Peyer's patch (tissue), 4 donors: ENCODE data around the gene TMC5. TPM values are rescaled to one million over a fixed set of nuclear protein-coding genes. Genes with fewer than 3 reads are reported as not detected.
"Not testable (repeated sequence)": the region's sequence is repeated elsewhere in the genome, so short reads cannot be mapped to it uniquely, and the experiment has no call there.

Experiments
- DNase-seq, 3 donors: peaks; one replicate each; pipeline ENCODE4 v3.0.0-alpha.2; 2017 to 2019
- H3K27ac ChIP-seq, 4 donors: fragments of 200-600 bp; sonication (generic); one replicate each; pipeline ENCODE4 v1.5.1; 2016 to 2019
- H3K27me3 ChIP-seq, 2 donors: fragments of 200-600 bp; sonication (generic); one replicate each; pipeline ENCODE4 v1.5.1; 2019
- H3K36me3 ChIP-seq, 3 donors: fragments of 200-600 bp; sonication (generic); one replicate each; pipeline ENCODE4 v1.5.1; 2016 to 2019
- H3K4me1 ChIP-seq, 4 donors: fragments of 200-600 bp; sonication (generic); one replicate each; pipeline ENCODE4 v1.5.1; 2016 to 2019
- H3K4me3 ChIP-seq, 4 donors: fragments of 200-600 bp; sonication (generic); 1 replicate in 3 of 4; 2 replicates in 1 of 4; pipeline ENCODE4 v1.5.1; 2016 to 2019; ENCODE audit warnings: mild to moderate bottlenecking in 1 of 4
- H3K9me3 ChIP-seq, 4 donors: fragments of 200-600 bp; sonication (generic); one replicate each; pipeline ENCODE4 v1.5.1; 2016 to 2019; ENCODE audit warnings: mild to moderate bottlenecking in 1 of 4
- POLR2A ChIP-seq, 2 donors: fragments of 450-650 bp; IDR thresholded peaks; one replicate each; pipeline ENCODE4 v1.5.1; 2017; ENCODE audit warnings: antibody characterized with exemption in 2 of 2, mild to moderate bottlenecking in 2 of 2, moderate library complexity in 2 of 2
- total RNA-seq, 4 donors: library from RNA; depleted of rRNA; stranded (reverse); fragments of >200 nt; gene quantifications; one replicate each; pipeline ENCODE4 v1.1.0, GENCODE V29; 2016
- TF ChIP-seq, protein P1 (sequence below), 6 experiments: fragments of 450-650 bp in 4 of 6; fragments of 200-600 bp in 2 of 6; sonication (generic) in 1 of 6; IDR thresholded peaks; one replicate each; pipeline ENCODE4 v1.5.1; 2017 to 2019; ENCODE audit warnings: antibody characterized with exemption in 6 of 6, mild to moderate bottlenecking in 3 of 6, moderate library complexity in 1 of 6

The TMC5 gene
- 100 to 1,000 TPM in 3 of 4 donors, 10 to 100 TPM in 1; 26.4 to 218 (median 175) TPM for total RNA-seq

DNA sequence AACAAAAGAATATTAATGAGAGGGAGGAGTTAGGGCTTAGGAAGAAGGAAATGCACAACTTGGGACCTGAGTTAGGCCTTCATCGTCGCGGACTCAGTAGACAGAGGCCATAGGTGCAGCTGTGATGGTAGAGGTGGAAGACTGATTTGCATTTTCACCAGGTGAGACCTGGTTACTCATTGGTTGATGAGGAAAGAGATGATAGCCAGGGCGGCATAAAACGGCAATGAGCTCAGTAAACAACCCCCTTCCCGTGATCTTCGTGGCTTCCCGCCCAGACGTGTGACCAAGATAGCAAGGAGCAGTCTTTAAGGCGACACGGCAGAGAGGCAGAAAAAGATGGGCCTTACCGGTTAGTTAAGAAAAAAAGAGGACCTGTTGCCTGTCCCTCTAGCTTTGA lies at the start of gene TMC5:
TSS of gene TMC5 (plus strand) at position 244 of the 400 bp plus-strand sequence. CDS start 22,156 bp downstream, outside the sequence.
- no peaks in the 10 kb centered on the region for H3K27me3 ChIP-seq
- peak; percentile 88 to 91 for TF ChIP-seq POLR2A (IDR thresholded peaks at IDR 0.05)
- TF ChIP-seq, protein P1, sequence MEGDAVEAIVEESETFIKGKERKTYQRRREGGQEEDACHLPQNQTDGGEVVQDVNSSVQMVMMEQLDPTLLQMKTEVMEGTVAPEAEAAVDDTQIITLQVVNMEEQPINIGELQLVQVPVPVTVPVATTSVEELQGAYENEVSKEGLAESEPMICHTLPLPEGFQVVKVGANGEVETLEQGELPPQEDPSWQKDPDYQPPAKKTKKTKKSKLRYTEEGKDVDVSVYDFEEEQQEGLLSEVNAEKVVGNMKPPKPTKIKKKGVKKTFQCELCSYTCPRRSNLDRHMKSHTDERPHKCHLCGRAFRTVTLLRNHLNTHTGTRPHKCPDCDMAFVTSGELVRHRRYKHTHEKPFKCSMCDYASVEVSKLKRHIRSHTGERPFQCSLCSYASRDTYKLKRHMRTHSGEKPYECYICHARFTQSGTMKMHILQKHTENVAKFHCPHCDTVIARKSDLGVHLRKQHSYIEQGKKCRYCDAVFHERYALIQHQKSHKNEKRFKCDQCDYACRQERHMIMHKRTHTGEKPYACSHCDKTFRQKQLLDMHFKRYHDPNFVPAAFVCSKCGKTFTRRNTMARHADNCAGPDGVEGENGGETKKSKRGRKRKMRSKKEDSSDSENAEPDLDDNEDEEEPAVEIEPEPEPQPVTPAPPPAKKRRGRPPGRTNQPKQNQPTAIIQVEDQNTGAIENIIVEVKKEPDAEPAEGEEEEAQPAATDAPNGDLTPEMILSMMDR (IDR thresholded peaks at IDR 0.05): no peak
- peak within 1 kb of the TSS in 3 of 4 donors; percentile 27 to 53 (median 50) for H3K4me3 ChIP-seq
- peak in 2 of 3 donors; percentile 84 to 85 for DNase-seq
- no peaks in the 10 kb centered on the region for H3K9me3 ChIP-seq
- peaks cover 0 to 12% (median 0%) of the 10 kb centered on the region in 4 donors for H3K4me1 ChIP-seq
- no peaks in the 10 kb centered on the region for H3K36me3 ChIP-seq
- peak within 1 kb of the TSS in 3 of 4 donors; percentile 71 to 86 (median 80) for H3K27ac ChIP-seq

DNA sequence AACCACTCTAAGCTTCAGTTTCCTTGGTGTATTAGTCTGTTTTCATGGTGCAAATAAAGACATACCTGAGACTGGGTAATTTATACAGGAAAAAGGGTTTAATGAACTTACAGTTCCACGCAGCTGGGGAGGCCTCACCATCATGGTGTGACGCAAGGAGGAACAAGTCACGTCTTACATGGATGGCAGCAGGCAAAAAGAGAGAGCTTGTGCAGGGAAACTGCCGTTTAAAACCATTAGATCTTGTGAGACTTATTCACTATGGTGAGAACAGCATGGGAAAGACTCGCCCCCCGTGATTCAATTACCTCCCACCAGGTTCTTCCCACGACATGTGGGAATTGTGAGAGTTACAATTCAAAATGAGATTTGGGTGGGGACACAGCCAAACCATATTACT lies 45.1 kb upstream of the TMC5 start:
- H3K4me1 ChIP-seq, H3K9me3 ChIP-seq, DNase-seq, H3K27ac ChIP-seq, H3K27me3 ChIP-seq, H3K4me3 ChIP-seq, H3K36me3 ChIP-seq: not testable (repeated sequence)

DNA sequence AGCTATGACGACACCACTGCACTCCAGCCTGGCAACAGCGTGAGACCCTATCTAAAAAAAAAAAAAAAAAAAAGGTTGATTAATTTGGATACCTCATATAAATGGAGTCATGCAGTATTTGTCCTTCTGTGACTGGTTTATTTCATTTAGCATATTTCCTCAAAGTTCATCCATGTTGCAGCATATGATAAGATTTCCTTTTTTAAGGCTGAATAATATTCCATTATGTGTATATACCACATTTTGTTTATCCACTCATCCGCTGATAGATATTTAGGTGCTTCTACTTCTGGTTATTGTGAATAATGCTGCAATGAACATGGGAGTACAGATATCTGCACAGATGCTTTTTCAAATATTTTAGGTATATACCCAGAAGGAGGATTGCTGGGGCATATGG lies 43.3 kb upstream of the TMC5 start:
- no peaks in the 10 kb centered on the region for H3K36me3 ChIP-seq
- DNase-seq: no peak
- no peaks in the 10 kb centered on the region for H3K9me3 ChIP-seq
- TF ChIP-seq, protein P1 (IDR thresholded peaks at IDR 0.05): no peak
- no peak for TF ChIP-seq POLR2A (IDR thresholded peaks at IDR 0.05)
- no peak overlapping the region for H3K27ac ChIP-seq
- no peaks in the 10 kb centered on the region for H3K4me1 ChIP-seq
- no peak overlapping the region for H3K4me3 ChIP-seq
- no peaks in the 10 kb centered on the region for H3K27me3 ChIP-seq

GRCh38 chr16:19375561-19376158 lies 42.0 kb upstream of the TMC5 start:
- Histone ChIP-seq H3K4me3 (no peak overlapping the region), H3K9me3 (no peaks in the 10 kb centered on the region), H3K36me3 (no peaks in the 10 kb centered on the region), H3K27ac (no peak overlapping the region), H3K4me1 (peaks cover 0 to 9% (median 0%) of the 10 kb centered on the region in 4 donors), H3K27me3 (no peaks in the 10 kb centered on the region)
- TF ChIP-seq POLR2A (IDR thresholded peaks at IDR 0.05): no peak
- TF ChIP-seq, protein P1 (IDR thresholded peaks at IDR 0.05): peak; percentile 56 to 96 (median 91)
- DNase-seq: peak in 2 of 3 donors; percentile 38 to 76

GRCh38 chr16:19377864-19378263 lies 39.8 kb upstream of the TMC5 start:
- no peak overlapping the region for H3K4me3 ChIP-seq
- no peak for TF ChIP-seq POLR2A (IDR thresholded peaks at IDR 0.05)
- TF ChIP-seq, protein P1 (IDR thresholded peaks at IDR 0.05): no peak
- H3K27ac ChIP-seq: no peak overlapping the region
- no peaks in the 10 kb centered on the region for H3K9me3 ChIP-seq
- H3K27me3 ChIP-seq: no peaks in the 10 kb centered on the region
- H3K4me1 ChIP-seq: peaks cover 0 to 9% (median 0%) of the 10 kb centered on the region in 4 donors
- DNase-seq: no peak
- H3K36me3 ChIP-seq: no peaks in the 10 kb centered on the region

GRCh38 chr16:19378511-19378910 lies 39.2 kb upstream of the TMC5 start:
- Histone ChIP-seq H3K36me3 (no peaks in the 10 kb centered on the region), H3K27me3 (no peaks in the 10 kb centered on the region), H3K4me1 (peaks cover 0 to 9% (median 0%) of the 10 kb centered on the region in 4 donors), H3K4me3 (no peak overlapping the region), H3K9me3 (no peaks in the 10 kb centered on the region), H3K27ac (no peak overlapping the region)
- DNase-seq: no peak
- TF ChIP-seq, protein P1 (IDR thresholded peaks at IDR 0.05): no peak
- no peak for TF ChIP-seq POLR2A (IDR thresholded peaks at IDR 0.05)
